GM15510 (cell line): ENCODE results near the gene UPP2.

Source experiments
- POLR2A ChIP-seq: IDR thresholded peaks from 3 replicates; pipeline ENCODE4 v1.6.1; 2011; ENCODE audit warnings: borderline replicate concordance; ENCODE audit not compliant: insufficient read length; ENCODE audit errors: extremely low read depth

The UPP2 gene

DNA sequence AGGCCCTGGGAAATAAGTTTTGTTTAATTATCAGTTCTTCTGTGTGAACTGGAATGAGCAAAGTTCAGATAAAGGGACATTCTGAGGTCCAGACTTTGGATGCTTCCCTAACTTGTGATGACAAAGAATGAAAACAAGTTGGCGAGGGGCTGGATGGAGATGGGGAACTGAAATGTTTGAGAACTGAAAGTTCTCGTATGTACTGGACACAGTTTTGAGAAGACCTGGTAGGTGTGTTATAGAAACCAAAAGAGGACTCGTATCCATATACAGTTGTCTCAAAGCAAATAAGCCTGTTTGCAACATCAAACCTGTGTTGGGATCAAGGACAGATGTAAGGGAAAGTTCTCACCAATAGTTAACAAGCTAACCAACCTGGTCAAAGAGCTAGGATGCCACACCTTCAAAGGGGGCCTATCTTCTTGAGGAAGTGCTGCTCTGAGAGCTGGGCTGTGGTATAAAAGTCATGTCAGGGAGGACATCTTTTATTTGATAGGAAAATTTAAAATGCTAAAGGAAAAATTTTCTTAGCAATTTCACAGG lies at the start of gene UPP2:
UPP2 (plus strand) TSS at position 493 of the 543 bp plus-strand sequence. CDS start 188 bp downstream, outside the sequence.
- TF ChIP-seq POLR2A, result no peak

GRCh38 chr2:158052761-158053160 lies 48.9 kb upstream of the UPP2 start:
- no peak for TF ChIP-seq POLR2A

- TF ChIP-seq POLR2A, result no peak
Measured at GRCh38 chr2:158056875-158057274, 44.8 kb upstream of the UPP2 start.

DNA sequence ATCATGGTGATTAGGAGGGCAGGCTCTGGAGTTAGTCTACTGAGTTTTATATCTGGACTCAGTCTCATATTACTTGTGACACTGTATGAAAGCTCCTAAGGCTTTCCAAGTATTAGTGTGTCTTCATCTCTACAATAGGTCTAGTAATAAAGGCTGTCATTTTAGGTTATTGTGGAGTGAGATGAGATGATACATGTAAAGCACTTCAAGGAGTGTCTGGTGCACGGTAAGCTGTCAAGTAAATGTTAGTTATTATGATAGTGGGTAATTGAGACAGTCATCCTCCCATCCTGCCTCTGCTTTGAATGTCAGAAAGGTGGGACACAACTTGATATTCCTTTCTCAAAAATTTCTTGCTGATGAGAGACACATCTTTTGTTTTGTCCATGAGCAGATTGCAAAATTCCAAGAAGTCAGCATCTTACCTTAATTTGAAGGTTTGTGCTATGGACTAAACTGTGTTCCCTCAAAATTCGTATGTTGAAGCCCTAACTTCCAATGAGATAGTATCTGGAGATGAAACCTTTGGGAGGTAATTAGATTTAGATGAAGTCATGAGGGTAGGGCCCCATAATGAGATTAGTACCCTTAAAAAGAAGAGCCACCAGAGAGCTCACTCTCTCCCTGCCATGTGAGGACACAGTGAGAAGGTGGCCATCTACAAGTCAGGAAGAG lies 41.4 kb upstream of the UPP2 start:
- TF ChIP-seq POLR2A, result no peak

GRCh38 chr2:158060835-158061435 lies 40.7 kb upstream of the UPP2 start:
- TF ChIP-seq POLR2A, result no peak

GRCh38 chr2:158061763-158062162 lies 39.9 kb upstream of the UPP2 start:
- TF ChIP-seq POLR2A, result no peak

- no peak for TF ChIP-seq POLR2A
Measured at GRCh38 chr2:158066046-158066713, 35.5 kb upstream of the UPP2 start.

DNA sequence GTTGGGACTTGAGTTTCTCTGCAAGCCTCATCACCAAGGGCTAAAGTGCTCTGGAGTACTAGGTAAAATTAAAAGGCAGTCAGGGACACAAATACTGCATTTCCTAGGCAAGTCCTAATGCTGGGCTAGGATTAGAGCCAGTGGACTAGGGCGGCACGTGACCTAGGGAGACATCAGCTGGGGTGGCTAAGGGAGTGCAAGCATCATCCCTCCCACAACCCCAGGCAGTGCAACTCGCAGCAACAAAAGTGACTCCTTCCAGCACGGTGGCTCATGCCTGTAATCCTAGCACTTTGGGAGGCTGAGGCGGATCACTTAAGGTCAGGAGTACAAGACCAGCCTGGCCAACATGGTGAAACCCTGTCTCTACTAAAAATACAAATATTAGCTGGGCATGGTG lies 30.7 kb upstream of the UPP2 start:
- TF ChIP-seq POLR2A, result no peak

DNA sequence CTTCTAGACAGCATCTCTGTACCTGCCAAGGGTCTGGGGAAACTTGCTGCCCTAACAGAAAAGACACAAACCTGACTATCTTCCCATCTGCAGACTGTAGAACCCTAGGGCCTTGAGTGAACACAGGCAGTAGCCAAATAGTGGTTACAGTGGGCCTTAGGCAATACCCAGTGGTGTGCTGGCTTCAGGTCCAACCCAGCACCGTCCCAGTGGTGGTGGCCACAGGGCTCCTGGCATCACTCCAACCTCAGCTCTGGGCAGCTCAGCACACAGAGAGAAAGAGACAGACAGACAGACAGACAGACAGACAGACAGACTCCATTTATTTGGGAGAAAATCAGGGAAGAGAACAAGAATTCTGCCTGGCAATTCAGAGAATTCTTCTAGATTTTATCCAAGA lies 29.3 kb upstream of the UPP2 start:
- TF ChIP-seq POLR2A, result no peak

GRCh38 chr2:158079672-158080071 lies 22.0 kb upstream of the UPP2 start:
- TF ChIP-seq POLR2A, result no peak

DNA sequence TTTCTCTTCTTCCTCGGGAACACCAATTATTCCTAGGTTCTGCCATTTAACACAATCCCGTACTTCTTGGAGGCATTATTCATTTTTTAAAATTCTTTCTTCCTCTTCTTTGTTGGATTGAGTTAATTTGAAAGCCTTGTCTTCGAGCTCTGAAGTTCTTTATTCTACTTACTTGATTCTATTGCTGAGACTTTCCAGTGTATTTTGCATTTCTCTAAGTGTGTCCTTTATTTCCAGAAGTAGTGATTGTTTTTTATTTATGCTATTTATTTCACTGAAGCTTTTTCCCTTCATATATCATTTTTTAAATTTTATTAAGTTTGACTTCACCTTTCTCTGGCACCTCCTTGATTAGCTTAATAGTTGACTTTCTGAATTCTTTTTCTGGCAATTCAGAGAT lies 13.6 kb upstream of the UPP2 start:
- TF ChIP-seq POLR2A, result no peak

- no peak for TF ChIP-seq POLR2A
Measured at GRCh38 chr2:158089322-158089721, 12.4 kb upstream of the UPP2 start.

- TF ChIP-seq POLR2A, result no peak
Measured at GRCh38 chr2:158091647-158092046, 10.0 kb upstream of the UPP2 start.

DNA sequence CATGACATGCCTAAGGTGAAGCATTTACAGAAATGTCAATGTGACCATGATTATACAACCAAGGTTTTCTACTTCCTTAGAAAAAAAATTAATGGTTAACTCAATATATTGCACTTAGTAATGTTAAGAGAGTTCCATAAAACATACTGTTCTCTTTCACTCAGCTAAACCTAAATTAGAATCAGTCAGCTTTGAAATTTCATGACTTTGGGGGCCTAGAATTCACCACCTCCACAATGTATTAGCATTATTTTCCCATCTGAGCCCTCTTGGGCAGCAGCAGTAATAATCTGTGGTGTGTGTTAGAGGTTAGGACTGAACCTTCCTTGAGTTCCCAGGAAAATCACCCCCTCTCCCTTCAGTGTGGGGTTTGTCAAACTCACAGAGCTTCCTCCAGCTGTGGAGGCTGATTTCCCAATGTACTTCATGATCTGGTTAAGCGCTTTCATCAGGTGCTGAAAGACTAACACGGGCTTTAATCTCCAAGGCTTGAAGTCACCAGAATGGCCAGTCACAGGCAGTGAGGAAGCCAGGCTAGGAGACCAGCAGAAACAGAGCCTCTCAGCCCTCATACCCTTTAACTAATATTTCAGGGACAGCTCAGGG lies 7.1 kb upstream of the UPP2 start:
- no peak for TF ChIP-seq POLR2A

GRCh38 chr2:158095269-158095668 lies 6.4 kb upstream of the UPP2 start:
- TF ChIP-seq POLR2A, result no peak
